Breast epithelium (tissue), 4 donors: ENCODE data around the gene TAMALIN. TPM values are rescaled to one million over a fixed set of nuclear protein-coding genes. Genes with fewer than 3 reads are reported as not detected.

Experiments
- DNase-seq, 2 donors: peaks; one replicate each; pipeline ENCODE4 v3.0.0-alpha.2; 2019; ENCODE audit warnings: low spot score in 2 of 2
- H3K27ac ChIP-seq, 2 donors: fragments of 200-600 bp; sonication (generic) in 1 of 2; one replicate each; pipeline ENCODE4 v1.5.1; 2016 to 2019; ENCODE audit warnings: mild to moderate bottlenecking in 1 of 2
- H3K27me3 ChIP-seq, 2 donors: fragments of 200-600 bp; sonication (generic) in 1 of 2; one replicate each; pipeline versions ENCODE4 v1.5.1 to v1.6.0; 2017 to 2019; ENCODE audit warnings: control low read depth in 1 of 2, mild to moderate bottlenecking in 1 of 2
- H3K36me3 ChIP-seq: fragments of 200-600 bp; one replicate; pipeline ENCODE4 v1.5.1; 2019
- H3K4me1 ChIP-seq, 2 donors: fragments of 200-600 bp; sonication (generic); one replicate each; pipeline ENCODE4 v1.5.1; 2016 to 2019; ENCODE audit warnings: control low read depth in 1 of 2
- H3K4me3 ChIP-seq, 3 donors: fragments of 200-600 bp; sonication (generic); 1 replicate in 2 of 3; 2 replicates in 1 of 3; pipeline ENCODE4 v1.5.1; 2016 to 2019; ENCODE audit warnings: mild to moderate bottlenecking in 3 of 3, moderate library complexity in 2 of 3
- H3K9me3 ChIP-seq, 2 donors: fragments of 200-600 bp; sonication (generic) in 1 of 2; one replicate each; pipeline ENCODE4 v1.5.1; 2016 to 2019; ENCODE audit warnings: control low read depth in 1 of 2
- POLR2A ChIP-seq: fragments of 450-650 bp; IDR thresholded peaks from one replicate; pipeline ENCODE4 v1.6.1; 2016; ENCODE audit warnings: antibody characterized with exemption, mild to moderate bottlenecking, moderate library complexity
- POLR2AphosphoS5 ChIP-seq, 3 donors: sonication (generic); formaldehyde crosslinking; IDR thresholded peaks; one replicate each; pipeline ENCODE4 v1.6.1; 2017; ENCODE audit warnings: antibody characterized with exemption in 3 of 3
- intact Hi-C: fragments of 100-400 bp; cut with DNase I; formaldehyde crosslinking; loops from one replicate; pipeline ENCODE4 v1.15.1; 2023; ENCODE audit warnings: low total_unique reads
- total RNA-seq, 3 donors: library from RNA; depleted of rRNA; stranded (reverse); fragments of >200 nt; gene quantifications; one replicate each; pipeline ENCODE4 v1.1.0, GENCODE V29; 2016
- TF ChIP-seq, protein P1 (sequence below), 3 donors: fragments of 450-650 bp; IDR thresholded peaks; one replicate each; pipeline ENCODE4 v1.5.1; 2016 to 2017; ENCODE audit warnings: antibody characterized with exemption in 3 of 3, mild to moderate bottlenecking in 3 of 3, moderate library complexity in 3 of 3

The TAMALIN gene
- total RNA-seq, 3 donors from 2014 or later: 8.5 to 27.2 (median 16.0) TPM

DNA sequence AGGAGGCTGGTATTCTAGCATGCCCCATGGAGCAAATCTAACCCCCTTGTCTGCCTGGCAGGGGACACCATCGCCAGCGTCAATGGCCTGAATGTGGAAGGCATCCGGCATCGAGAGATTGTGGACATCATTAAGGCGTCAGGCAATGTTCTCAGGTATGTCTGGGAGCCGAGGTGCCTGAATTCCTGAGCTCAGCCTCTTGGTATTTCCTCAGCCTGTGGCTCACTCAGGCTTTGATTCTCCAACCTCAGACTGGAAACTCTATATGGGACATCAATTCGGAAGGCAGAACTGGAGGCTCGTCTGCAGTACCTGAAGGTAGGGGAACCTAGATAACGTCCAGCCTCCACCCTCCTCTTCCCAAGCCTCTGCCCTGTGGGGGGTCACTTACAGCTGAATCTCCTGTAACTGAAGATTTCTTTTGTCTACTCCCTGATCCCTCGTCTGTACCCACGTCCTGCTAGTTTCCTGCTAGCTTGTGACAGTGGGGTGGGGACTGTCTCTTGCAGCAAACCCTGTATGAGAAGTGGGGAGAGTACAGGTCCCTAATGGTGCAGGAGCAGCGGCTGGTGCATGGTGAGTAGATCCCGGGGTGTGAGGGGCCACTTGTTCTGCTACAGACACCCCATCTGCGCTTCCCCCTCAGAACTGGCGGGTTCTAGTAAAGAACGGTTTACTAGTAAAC, 7.0 kb downstream of the TAMALIN start:
- no peak for TF ChIP-seq POLR2AphosphoS5 (IDR thresholded peaks at IDR 0.05)
- TF ChIP-seq, protein P1, sequence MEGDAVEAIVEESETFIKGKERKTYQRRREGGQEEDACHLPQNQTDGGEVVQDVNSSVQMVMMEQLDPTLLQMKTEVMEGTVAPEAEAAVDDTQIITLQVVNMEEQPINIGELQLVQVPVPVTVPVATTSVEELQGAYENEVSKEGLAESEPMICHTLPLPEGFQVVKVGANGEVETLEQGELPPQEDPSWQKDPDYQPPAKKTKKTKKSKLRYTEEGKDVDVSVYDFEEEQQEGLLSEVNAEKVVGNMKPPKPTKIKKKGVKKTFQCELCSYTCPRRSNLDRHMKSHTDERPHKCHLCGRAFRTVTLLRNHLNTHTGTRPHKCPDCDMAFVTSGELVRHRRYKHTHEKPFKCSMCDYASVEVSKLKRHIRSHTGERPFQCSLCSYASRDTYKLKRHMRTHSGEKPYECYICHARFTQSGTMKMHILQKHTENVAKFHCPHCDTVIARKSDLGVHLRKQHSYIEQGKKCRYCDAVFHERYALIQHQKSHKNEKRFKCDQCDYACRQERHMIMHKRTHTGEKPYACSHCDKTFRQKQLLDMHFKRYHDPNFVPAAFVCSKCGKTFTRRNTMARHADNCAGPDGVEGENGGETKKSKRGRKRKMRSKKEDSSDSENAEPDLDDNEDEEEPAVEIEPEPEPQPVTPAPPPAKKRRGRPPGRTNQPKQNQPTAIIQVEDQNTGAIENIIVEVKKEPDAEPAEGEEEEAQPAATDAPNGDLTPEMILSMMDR (IDR thresholded peaks at IDR 0.05): no peak
- TF ChIP-seq POLR2A: no peak
- Histone ChIP-seq H3K9me3 (no peaks in the 10 kb centered on the region), H3K36me3 (no peaks in the 10 kb centered on the region), H3K27me3 (no peaks in the 10 kb centered on the region), H3K4me3 (no peak overlapping the region), H3K4me1 (no peaks in the 10 kb centered on the region), H3K27ac (peak overlapping the region in 1 of 2 donors; percentile 7)
- intact Hi-C loops: no loop called here
- no peak for DNase-seq

GRCh38 chr12:52014567-52015530, 8.1 kb downstream of the TAMALIN start:
- H3K36me3 ChIP-seq: no peaks in the 10 kb centered on the region
- peak overlapping the region in 1 of 2 donors; percentile 25 for H3K27ac ChIP-seq
- H3K9me3 ChIP-seq: no peaks in the 10 kb centered on the region
- DNase-seq: no peak
- no peaks in the 10 kb centered on the region for H3K27me3 ChIP-seq
- no peaks in the 10 kb centered on the region for H3K4me1 ChIP-seq
- H3K4me3 ChIP-seq: no peak overlapping the region
- intact Hi-C loops: no loop called here
- TF ChIP-seq, protein P1 (IDR thresholded peaks at IDR 0.05): no peak
- TF ChIP-seq POLR2AphosphoS5 (IDR thresholded peaks at IDR 0.05) (no peak), POLR2A (no peak)

DNA sequence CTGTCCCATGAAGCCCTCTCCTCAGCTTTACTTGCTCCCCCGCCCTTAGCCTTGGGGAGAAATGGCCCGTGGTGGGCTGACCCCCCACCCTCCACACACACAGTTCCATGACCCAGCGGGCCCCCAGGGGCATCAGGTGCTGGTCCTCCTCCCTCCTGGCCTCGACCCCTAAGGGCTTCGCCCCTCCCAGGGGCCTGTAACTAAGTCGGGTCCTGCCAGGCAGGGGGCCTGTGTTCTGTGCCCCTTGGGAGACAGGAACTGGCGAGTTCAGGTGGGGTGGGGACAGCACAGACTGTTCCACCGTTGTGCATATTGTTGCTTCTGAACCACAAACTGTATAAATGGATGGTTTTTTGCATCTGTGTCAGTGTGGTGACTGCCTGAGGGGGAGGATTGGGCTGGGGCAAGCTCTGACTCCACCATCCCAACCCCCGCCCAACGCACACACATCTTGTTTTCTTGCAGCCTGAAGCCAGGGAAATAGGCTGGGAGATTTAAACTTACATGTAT, 8.8 kb downstream of the TAMALIN start:
- Histone ChIP-seq H3K36me3 (no peaks in the 10 kb centered on the region), H3K27me3 (no peaks in the 10 kb centered on the region), H3K27ac (peak overlapping the region in 1 of 2 donors; percentile 43), H3K4me3 (no peak overlapping the region), H3K9me3 (no peaks in the 10 kb centered on the region), H3K4me1 (no peaks in the 10 kb centered on the region)
- intact Hi-C loops: no loop called here
- DNase-seq: no peak
- TF ChIP-seq POLR2AphosphoS5 (IDR thresholded peaks at IDR 0.05): no peak
- no peak for TF ChIP-seq POLR2A
- TF ChIP-seq, protein P1 (IDR thresholded peaks at IDR 0.05): no peak

- H3K4me1 ChIP-seq: no peaks in the 10 kb centered on the region
- H3K9me3 ChIP-seq: no peaks in the 10 kb centered on the region
- no peak overlapping the region for H3K27ac ChIP-seq
- intact Hi-C loops: no loop called here
- DNase-seq: no peak
- TF ChIP-seq POLR2AphosphoS5 (IDR thresholded peaks at IDR 0.05) (no peak), POLR2A (no peak)
- TF ChIP-seq, protein P1 (IDR thresholded peaks at IDR 0.05): no peak
- H3K27me3 ChIP-seq: no peaks in the 10 kb centered on the region
- H3K4me3 ChIP-seq: no peak overlapping the region
- no peaks in the 10 kb centered on the region for H3K36me3 ChIP-seq
Measured at GRCh38 chr12:52018433-52019112, 11.8 kb downstream of the TAMALIN start.
